CD4-positive, alpha-beta T cell (primary cell): ENCODE data around the gene PLLP. TPM values are rescaled to one million over a fixed set of nuclear protein-coding genes. Genes with fewer than 3 reads are reported as not detected.

ENCODE experiments used
- ATAC-seq: fragments of 200-7000 bp; cut with Tn5 transposase; one replicate; pipeline ENCODE4 v1.10.0; 2022; ENCODE audit warnings: mild to moderate bottlenecking; ENCODE audit not compliant: poor library complexity
- CTCF ChIA-PET: fragments of 350-600 bp; sonication (Branson Sonifier 250); formaldehyde crosslinking; loops from one replicate; lab custom pipeline; 2021; ENCODE audit warnings: antibody characterized with exemption, inconsistent platforms; lab: Charles Lee
- POLR2A ChIA-PET: fragments of 350-600 bp; sonication (Branson Sonifier 250); formaldehyde crosslinking; loops from one replicate; lab custom pipeline; 2021; ENCODE audit warnings: antibody characterized with exemption, inconsistent platforms; lab: Charles Lee
- DNase-seq, 14 experiments: peaks; one replicate each; pipeline ENCODE4 v3.0.0-alpha.2; 2013 to 2020; ENCODE audit warnings: mixed read lengths in 2 of 14
- H3K27ac ChIP-seq, 2 donors: one replicate each; pipeline versions ENCODE4 v1.5.1 to v1.7.0; 2013; ENCODE audit warnings: low read length in 2 of 2, low read depth in 1 of 2, mild to moderate bottlenecking in 1 of 2
- H3K27me3 ChIP-seq, 2 experiments: 1 replicate in 1 of 2; 2 replicates in 1 of 2; pipeline versions ENCODE4 v1.6.1 to v1.7.0; 2013; ENCODE audit warnings: low read length in 2 of 2, control low read depth in 1 of 2, mild to moderate bottlenecking in 1 of 2, moderate library complexity in 1 of 2; ENCODE audit not compliant: insufficient read depth in 2 of 2, control insufficient read depth in 1 of 2
- H3K36me3 ChIP-seq: one replicate; pipeline ENCODE4 v1.6.1; 2013; ENCODE audit warnings: low read length, control low read depth; ENCODE audit not compliant: insufficient read depth
- H3K4me1 ChIP-seq: one replicate; pipeline ENCODE4 v1.6.1; 2013; ENCODE audit warnings: low read length, control low read depth; ENCODE audit not compliant: insufficient read depth
- H3K4me3 ChIP-seq: one replicate; pipeline ENCODE4 v1.5.1; 2013; ENCODE audit warnings: mild to moderate bottlenecking, low read length, moderate library complexity
- H3K9me3 ChIP-seq, 2 experiments: 1 replicate in 1 of 2; 2 replicates in 1 of 2; pipeline versions ENCODE4 v1.6.1 to v1.7.0; 2013; ENCODE audit warnings: low read length in 2 of 2, mild to moderate bottlenecking in 2 of 2, control low read depth in 1 of 2, moderate library complexity in 1 of 2; ENCODE audit not compliant: control insufficient read depth in 1 of 2, insufficient read depth in 1 of 2
- H3K27ac Mint-ChIP-seq: one replicate; pipeline ENCODE4 v1.8.0; 2020; ENCODE audit warnings: mixed read lengths
- H3K27me3 Mint-ChIP-seq: one replicate; pipeline ENCODE4 v1.8.0; 2021; ENCODE audit warnings: mixed read lengths
- H3K36me3 Mint-ChIP-seq: one replicate; pipeline ENCODE4 v1.8.0; 2021; ENCODE audit warnings: low read depth, mixed read lengths
- H3K4me1 Mint-ChIP-seq: one replicate; pipeline ENCODE4 v1.8.0; 2021; ENCODE audit warnings: low read depth, mixed read lengths
- H3K4me3 Mint-ChIP-seq: one replicate; pipeline ENCODE4 v1.8.0; 2020; ENCODE audit warnings: mild to moderate bottlenecking, mixed read lengths
- H3K9me3 Mint-ChIP-seq: one replicate; pipeline ENCODE4 v1.8.0; 2020; ENCODE audit warnings: mixed read lengths
- intact Hi-C, 2 experiments: fragments of 100-400 bp; cut with DNase I in 1 of 2; cut with micrococcal nuclease in 1 of 2; formaldehyde crosslinking; loops; one replicate each; pipeline versions ENCODE4 v1.15.1 to v1.9.0; 2023 to 2025; cut with DNase I, micrococcal nuclease
- total RNA-seq, 174 experiments: library from RNA in 2 of 174; stranded (reverse) in 2 of 174; gene quantifications; one replicate each; pipeline ENCODE4 v1.2.3 and lab custom pipeline; 2021 to 2026
- TF ChIP-seq, protein P1 (sequence below): fragments of 200-600 bp; IDR thresholded peaks from one replicate; pipeline ENCODE4 v1.8.0; 2022; ENCODE audit warnings: antibody characterized with exemption, mild to moderate bottlenecking

PLLP gene
- total RNA-seq, 2 experiments from 2014 or later, result 1.8 to 2.5 TPM

DNA sequence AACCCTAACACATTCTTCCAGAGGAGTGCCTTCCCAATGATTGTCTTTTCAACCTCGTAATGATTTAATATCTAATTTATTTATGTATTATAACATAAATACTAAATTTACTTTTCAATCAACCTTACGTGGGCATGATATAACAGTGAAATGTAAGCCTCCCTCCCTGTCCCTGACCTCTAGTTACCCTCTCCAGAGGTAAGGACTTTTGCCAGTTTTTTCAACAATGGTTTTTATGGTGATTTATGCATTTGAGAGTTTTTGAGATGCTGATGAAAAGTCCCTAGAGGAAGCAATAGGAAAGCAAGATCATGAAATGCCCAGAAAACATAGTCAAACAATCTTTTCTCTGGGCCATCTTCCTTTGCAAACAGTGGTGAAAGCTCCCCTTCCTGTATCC, 35.2 kb upstream of the PLLP start:
- Mint-ChIP-seq H3K36me3 (no peaks in the 10 kb centered on the region), H3K27ac (no peak overlapping the region), H3K9me3 (no peaks in the 10 kb centered on the region), H3K4me3 (no peak overlapping the region), H3K4me1 (peaks cover 5% of the 10 kb centered on the region), H3K27me3 (no peaks in the 10 kb centered on the region)
- Histone ChIP-seq H3K4me1 (no peaks in the 10 kb centered on the region), H3K27me3 (no peaks in the 10 kb centered on the region), H3K27ac (no peak overlapping the region), H3K36me3 (no peaks in the 10 kb centered on the region), H3K4me3 (no peak overlapping the region), H3K9me3 (no peaks in the 10 kb centered on the region)
- POLR2A ChIA-PET, result no interaction called here
- ATAC-seq, result no peak
- DNase-seq, result no peak
- CTCF ChIA-PET, result no interaction called here
- intact Hi-C loops, result no loop called here
- TF ChIP-seq, protein P1, sequence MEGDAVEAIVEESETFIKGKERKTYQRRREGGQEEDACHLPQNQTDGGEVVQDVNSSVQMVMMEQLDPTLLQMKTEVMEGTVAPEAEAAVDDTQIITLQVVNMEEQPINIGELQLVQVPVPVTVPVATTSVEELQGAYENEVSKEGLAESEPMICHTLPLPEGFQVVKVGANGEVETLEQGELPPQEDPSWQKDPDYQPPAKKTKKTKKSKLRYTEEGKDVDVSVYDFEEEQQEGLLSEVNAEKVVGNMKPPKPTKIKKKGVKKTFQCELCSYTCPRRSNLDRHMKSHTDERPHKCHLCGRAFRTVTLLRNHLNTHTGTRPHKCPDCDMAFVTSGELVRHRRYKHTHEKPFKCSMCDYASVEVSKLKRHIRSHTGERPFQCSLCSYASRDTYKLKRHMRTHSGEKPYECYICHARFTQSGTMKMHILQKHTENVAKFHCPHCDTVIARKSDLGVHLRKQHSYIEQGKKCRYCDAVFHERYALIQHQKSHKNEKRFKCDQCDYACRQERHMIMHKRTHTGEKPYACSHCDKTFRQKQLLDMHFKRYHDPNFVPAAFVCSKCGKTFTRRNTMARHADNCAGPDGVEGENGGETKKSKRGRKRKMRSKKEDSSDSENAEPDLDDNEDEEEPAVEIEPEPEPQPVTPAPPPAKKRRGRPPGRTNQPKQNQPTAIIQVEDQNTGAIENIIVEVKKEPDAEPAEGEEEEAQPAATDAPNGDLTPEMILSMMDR, result no peak

DNA sequence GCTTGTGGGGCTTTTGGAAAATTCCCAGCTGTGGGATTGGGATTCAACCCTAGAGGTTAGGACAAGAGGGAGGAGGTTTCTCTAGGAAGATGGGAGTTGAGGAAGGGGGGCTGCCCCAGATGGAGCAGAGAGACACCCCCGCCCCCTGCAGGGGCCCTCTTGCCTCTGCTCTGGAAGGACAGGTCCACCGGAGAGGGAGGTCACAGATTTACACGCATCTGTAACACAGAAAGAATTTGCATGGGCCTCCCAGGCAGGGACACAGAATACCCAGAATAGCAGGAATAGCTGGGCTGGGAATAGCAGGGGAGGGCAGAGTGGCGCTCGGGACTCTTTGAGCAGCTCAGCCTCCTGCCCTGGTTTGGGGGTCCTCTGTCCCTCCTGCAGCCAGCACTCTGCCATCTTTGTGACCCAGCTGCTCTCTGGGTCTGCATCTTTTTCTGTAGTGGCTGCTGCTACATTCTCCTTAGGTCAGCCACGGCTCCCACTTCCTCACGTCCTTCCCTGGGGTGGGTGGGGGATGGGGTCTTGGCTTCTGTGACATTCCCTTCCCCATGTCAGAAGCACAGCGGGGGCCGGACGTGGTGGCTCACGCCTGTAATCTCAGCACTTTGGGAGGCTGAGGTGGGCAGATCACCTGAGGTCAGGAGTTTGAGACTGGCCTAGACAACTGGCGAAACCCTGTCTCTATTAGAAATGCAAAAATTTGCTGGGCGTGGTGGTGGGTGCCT, 33.9 kb upstream of the PLLP start:
- CTCF ChIA-PET, result no interaction called here
- TF ChIP-seq, protein P1, result no peak
- intact Hi-C loops, result no loop called here
- ATAC-seq, result no peak
- Histone ChIP-seq H3K27me3 (no peaks in the 10 kb centered on the region), H3K4me3 (no peak overlapping the region), H3K27ac (no peak overlapping the region), H3K36me3 (no peaks in the 10 kb centered on the region), H3K4me1 (peaks cover 6% of the 10 kb centered on the region), H3K9me3 (no peaks in the 10 kb centered on the region)
- H3K27me3 Mint-ChIP-seq, result no peaks in the 10 kb centered on the region
- H3K9me3 Mint-ChIP-seq, result no peaks in the 10 kb centered on the region
- DNase-seq, result no peak
- no peak overlapping the region for H3K4me3 Mint-ChIP-seq
- POLR2A ChIA-PET, result no interaction called here
- no peaks in the 10 kb centered on the region for H3K36me3 Mint-ChIP-seq
- no peak overlapping the region for H3K27ac Mint-ChIP-seq
- peaks cover 13% of the 10 kb centered on the region for H3K4me1 Mint-ChIP-seq

DNA sequence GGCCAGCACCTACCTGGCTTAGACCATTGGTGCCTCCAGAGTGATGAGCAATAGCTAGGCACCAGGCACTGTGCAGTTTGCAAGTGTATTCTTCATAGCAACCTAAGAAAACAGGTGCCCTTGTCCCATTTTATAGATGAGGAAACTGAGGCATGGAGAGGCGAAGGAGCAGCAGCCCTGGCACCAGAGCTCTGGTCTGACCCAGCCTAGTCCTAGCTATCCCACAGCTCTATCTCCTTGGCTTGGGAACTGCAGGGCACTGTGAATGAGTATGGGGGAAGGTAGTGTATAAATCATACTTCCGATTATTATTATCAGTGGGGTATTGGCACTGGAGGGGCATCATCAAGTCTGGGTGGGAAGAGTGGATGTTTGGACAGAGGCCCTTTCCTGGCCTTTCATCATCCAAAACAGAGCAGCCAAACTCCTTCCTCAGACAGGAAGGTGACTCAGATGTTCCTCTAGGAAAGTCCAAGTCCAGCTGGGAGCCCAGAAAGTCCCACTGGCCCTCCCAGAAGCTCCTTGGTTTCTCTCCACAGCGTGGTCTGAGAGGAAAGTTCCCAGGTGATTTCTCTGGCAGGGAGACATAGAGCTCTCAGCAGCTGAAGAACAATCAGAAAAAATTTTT, 32.0 kb upstream of the PLLP start:
- H3K4me3 Mint-ChIP-seq, result no peak overlapping the region
- DNase-seq, result no peak
- no peak overlapping the region for H3K27ac Mint-ChIP-seq
- no peak for ATAC-seq
- Histone ChIP-seq H3K9me3 (no peaks in the 10 kb centered on the region), H3K27ac (no peak overlapping the region), H3K4me3 (no peak overlapping the region), H3K36me3 (no peaks in the 10 kb centered on the region), H3K27me3 (no peaks in the 10 kb centered on the region), H3K4me1 (peaks cover 6% of the 10 kb centered on the region)
- CTCF ChIA-PET, result no interaction called here
- no peaks in the 10 kb centered on the region for H3K9me3 Mint-ChIP-seq
- H3K27me3 Mint-ChIP-seq, result no peaks in the 10 kb centered on the region
- H3K36me3 Mint-ChIP-seq, result no peaks in the 10 kb centered on the region
- POLR2A ChIA-PET, result no interaction called here
- H3K4me1 Mint-ChIP-seq, result peaks cover 14% of the 10 kb centered on the region
- TF ChIP-seq, protein P1, result no peak
- intact Hi-C loops, result no loop called here
